Measurements from ENCODE around the gene TMPRSS3. TPM values are rescaled to one million over a fixed set of nuclear protein-coding genes. Genes with fewer than 3 reads are reported as not detected.

Gene TMPRSS3
- total RNA-seq, 2 donors from 2014 or later: not detected

DNA sequence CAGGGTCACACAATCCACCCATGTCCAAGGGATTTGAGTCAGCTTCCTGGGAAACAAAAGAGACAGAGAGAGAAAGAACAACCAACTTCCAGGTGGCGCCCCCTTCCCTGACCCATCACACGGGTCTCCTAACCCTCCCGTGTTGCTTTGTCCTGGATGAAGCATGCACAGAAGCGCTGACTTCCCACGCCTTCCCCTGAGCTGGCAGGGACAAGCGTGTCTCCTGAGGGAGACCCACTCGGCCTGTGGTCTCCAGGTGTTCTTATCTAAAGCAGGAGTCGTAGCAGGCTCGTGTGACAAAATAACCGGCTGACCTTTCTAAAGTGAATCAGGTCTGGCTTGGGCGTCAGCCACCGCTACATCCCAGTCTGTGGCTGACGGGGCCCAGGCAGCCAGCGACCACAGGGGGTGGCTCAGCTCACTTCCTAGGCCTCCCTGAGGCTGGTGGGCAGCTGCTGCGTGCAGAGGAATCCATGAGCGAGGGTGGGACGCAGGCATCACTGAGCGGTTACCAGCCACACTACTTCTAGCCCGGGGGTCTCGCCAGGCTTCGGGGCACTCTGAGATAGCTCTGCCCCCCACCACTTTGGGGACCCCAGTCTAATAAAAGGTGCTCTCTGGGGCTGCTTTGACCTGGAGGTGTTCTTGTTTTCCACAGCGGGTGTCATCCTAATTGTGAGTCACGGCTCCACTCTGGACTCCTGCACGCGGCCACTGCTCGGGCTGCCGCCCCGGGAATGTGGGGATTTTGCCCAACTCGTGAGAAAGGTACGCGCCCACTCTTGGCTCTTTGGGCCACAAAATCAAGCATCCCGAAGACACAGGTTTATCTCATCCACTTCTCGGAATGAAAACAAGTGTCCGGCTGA is 48.3 kb upstream of the TMPRSS3 start:
- Histone ChIP-seq H3K4me1 (ENCODE audit: control insufficient read depth, insufficient read depth, low read length) (no peaks in the 10 kb centered on the region), H3K27ac (ENCODE audit: low read depth, low read length) (no peak overlapping the region), H3K9ac (ENCODE audit: extremely low read depth, low read length, poor library complexity, severe bottlenecking) (no peak overlapping the region), H3K27me3 (ENCODE audit: control insufficient read depth, insufficient read depth, low read length, poor library complexity, severe bottlenecking) (peaks cover 6% of the 10 kb centered on the region), H3K4me3 (ENCODE audit: low read length) (no peak overlapping the region), H3K36me3 (ENCODE audit: control insufficient read depth, insufficient read depth, low read length) (no peaks in the 10 kb centered on the region), H3K9me3 (ENCODE audit: control insufficient read depth, low read length) (no peaks in the 10 kb centered on the region)
- no peak for DNase-seq
- H3K27me3 Mint-ChIP-seq (ENCODE audit: insufficient read depth): no peaks in the 10 kb centered on the region
- no peaks in the 10 kb centered on the region for H3K9me3 Mint-ChIP-seq
- H3K27ac Mint-ChIP-seq: no peak overlapping the region
- TF ChIP-seq, protein P1, sequence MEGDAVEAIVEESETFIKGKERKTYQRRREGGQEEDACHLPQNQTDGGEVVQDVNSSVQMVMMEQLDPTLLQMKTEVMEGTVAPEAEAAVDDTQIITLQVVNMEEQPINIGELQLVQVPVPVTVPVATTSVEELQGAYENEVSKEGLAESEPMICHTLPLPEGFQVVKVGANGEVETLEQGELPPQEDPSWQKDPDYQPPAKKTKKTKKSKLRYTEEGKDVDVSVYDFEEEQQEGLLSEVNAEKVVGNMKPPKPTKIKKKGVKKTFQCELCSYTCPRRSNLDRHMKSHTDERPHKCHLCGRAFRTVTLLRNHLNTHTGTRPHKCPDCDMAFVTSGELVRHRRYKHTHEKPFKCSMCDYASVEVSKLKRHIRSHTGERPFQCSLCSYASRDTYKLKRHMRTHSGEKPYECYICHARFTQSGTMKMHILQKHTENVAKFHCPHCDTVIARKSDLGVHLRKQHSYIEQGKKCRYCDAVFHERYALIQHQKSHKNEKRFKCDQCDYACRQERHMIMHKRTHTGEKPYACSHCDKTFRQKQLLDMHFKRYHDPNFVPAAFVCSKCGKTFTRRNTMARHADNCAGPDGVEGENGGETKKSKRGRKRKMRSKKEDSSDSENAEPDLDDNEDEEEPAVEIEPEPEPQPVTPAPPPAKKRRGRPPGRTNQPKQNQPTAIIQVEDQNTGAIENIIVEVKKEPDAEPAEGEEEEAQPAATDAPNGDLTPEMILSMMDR (conservative IDR thresholded peaks at IDR 0.05): no peak
- no peaks in the 10 kb centered on the region for H3K4me1 Mint-ChIP-seq
- WGBS, 2 experiments (ENCODE audit: insufficient coverage in 1 of 2, insufficient read length in 1 of 2): 90 to 92% methylated on average over 29 to 34 of the region's 34 CpGs
- H3K36me3 Mint-ChIP-seq (ENCODE audit: low read depth): no peaks in the 10 kb centered on the region
- H3K4me3 Mint-ChIP-seq: no peak overlapping the region

DNA sequence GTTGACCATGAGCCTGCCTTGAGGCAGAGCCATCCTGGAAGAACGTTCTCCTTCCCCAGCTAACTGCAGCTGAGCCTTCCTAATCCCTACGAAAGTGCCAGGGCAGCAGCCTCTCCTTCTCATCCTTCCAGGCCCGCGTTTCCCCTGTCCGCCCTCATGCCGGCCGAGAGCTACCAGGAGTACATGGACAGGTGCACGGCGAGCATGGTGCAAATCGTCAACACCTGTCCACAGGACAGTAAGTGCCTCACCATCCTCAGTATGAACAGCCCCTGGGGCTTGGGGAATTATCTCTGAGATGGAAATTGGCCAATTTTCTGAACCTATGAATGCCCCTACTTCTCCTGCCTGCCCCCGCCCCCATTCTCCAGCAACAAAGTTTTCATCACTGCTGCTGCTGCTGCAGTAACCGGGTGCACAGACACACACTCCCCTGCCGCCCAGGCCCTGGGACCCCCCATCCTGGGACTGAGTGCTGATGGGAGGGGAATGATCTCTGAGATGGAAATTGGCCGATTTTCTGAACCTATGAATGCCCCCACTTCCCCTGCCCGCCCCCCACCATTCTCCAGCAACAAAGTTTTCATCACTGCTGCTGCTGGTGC is 47.4 kb upstream of the TMPRSS3 start:
- Mint-ChIP-seq H3K27me3 (ENCODE audit: insufficient read depth) (no peaks in the 10 kb centered on the region), H3K36me3 (ENCODE audit: low read depth) (no peaks in the 10 kb centered on the region), H3K4me1 (no peaks in the 10 kb centered on the region), H3K9me3 (no peaks in the 10 kb centered on the region), H3K4me3 (no peak overlapping the region), H3K27ac (no peak overlapping the region)
- H3K9ac ChIP-seq (ENCODE audit: extremely low read depth, low read length, poor library complexity, severe bottlenecking): no peak overlapping the region
- TF ChIP-seq, protein P1 (conservative IDR thresholded peaks at IDR 0.05): no peak
- no peak overlapping the region for H3K4me3 ChIP-seq (ENCODE audit: low read length)
- no peaks in the 10 kb centered on the region for H3K9me3 ChIP-seq (ENCODE audit: control insufficient read depth, low read length)
- no peaks in the 10 kb centered on the region for H3K4me1 ChIP-seq (ENCODE audit: control insufficient read depth, insufficient read depth, low read length)
- H3K27me3 ChIP-seq (ENCODE audit: control insufficient read depth, insufficient read depth, low read length, poor library complexity, severe bottlenecking): peaks cover 6% of the 10 kb centered on the region
- no peaks in the 10 kb centered on the region for H3K36me3 ChIP-seq (ENCODE audit: control insufficient read depth, insufficient read depth, low read length)
- 87 to 100% methylated on average over 3 to 15 of the region's 15 CpGs for WGBS, 2 experiments (ENCODE audit: insufficient coverage in 1 of 2, insufficient read length in 1 of 2)
- no peak overlapping the region for H3K27ac ChIP-seq (ENCODE audit: low read depth, low read length)
- no peak for DNase-seq

DNA sequence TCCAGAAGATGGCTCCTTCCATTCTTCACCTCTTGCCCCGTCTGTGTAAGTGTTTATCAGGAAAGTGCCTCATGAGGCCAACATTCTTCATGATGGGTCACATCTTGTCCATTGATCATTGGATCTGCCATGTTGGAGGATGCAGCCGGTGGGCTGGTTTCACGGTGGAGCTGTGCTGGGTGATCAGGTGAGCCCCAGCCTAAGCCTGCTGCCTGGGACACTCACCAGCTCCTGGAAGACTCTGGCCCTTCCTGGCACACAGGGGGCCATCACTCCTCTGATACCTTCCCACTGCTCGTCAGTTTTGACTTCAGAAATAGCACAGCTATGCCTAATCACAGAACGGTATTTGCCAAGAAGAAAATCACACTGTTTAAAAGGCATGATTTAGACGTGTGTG is 46.1 kb upstream of the TMPRSS3 start:
- Histone ChIP-seq H3K27ac (ENCODE audit: low read depth, low read length) (no peak overlapping the region), H3K4me1 (ENCODE audit: control insufficient read depth, insufficient read depth, low read length) (no peaks in the 10 kb centered on the region), H3K27me3 (ENCODE audit: control insufficient read depth, insufficient read depth, low read length, poor library complexity, severe bottlenecking) (peaks cover 5% of the 10 kb centered on the region), H3K4me3 (ENCODE audit: low read length) (no peak overlapping the region), H3K9me3 (ENCODE audit: control insufficient read depth, low read length) (no peaks in the 10 kb centered on the region), H3K9ac (ENCODE audit: extremely low read depth, low read length, poor library complexity, severe bottlenecking) (no peak overlapping the region), H3K36me3 (ENCODE audit: control insufficient read depth, insufficient read depth, low read length) (no peaks in the 10 kb centered on the region)
- Mint-ChIP-seq H3K9me3 (no peaks in the 10 kb centered on the region), H3K27me3 (ENCODE audit: insufficient read depth) (peaks cover 4% of the 10 kb centered on the region), H3K4me3 (no peak overlapping the region), H3K27ac (no peak overlapping the region), H3K4me1 (no peaks in the 10 kb centered on the region), H3K36me3 (ENCODE audit: low read depth) (no peaks in the 10 kb centered on the region)
- DNase-seq: no peak
- WGBS, 2 experiments (ENCODE audit: insufficient coverage in 1 of 2, insufficient read length in 1 of 2): 71 to 83% methylated on average over 2 to 6 of the region's 6 CpGs
- TF ChIP-seq, protein P1 (conservative IDR thresholded peaks at IDR 0.05): no peak
